ENCODE measurements around the gene PRXL2B. TPM values are rescaled to one million over a fixed set of nuclear protein-coding genes. Genes with fewer than 3 reads are reported as not detected.

Gene PRXL2B
- polyA plus RNA-seq, 1 experiment = 10.2 TPM

DNA sequence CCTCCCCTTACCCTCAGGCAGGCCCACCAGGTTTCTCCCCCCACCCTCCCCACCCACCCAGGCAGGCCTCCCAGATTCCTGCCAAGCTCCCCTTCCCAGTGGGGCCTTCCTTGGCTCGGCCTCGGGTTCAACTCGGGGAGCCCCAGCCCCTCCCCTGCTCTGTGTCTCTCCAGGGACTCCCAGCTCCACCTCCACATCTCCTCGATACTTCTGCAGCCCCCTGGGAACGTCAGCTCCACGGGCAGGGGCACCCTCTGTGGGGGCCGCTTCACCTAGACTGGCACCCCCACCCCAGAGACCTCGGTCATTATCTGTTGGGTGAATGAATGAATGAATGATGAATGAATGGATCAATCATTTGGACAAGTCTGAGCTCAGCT lies 45.5 kb downstream of the PRXL2B start:
- Histone ChIP-seq H3K27me3 (ENCODE audit: control insufficient read depth, insufficient read depth, low read length) (peaks cover 24% of the 10 kb centered on the region), H3K27ac (ENCODE audit: low read depth, low read length) (no peak overlapping the region), H3K9me3 (ENCODE audit: control insufficient read depth, insufficient read depth, low read length) (peaks cover 43% of the 10 kb centered on the region), H3K4me3 (ENCODE audit: low read depth, low read length) (no peak overlapping the region)
- ChIA-PET CTCF (no interaction called here), POLR2A (no interaction called here)
- DNase-seq (ENCODE audit: low read depth, low spot score) = no peak
- TF ChIP-seq CTCF (IDR thresholded peaks at IDR 0.05; ENCODE audit: low read depth, low read length) = no peak

DNA sequence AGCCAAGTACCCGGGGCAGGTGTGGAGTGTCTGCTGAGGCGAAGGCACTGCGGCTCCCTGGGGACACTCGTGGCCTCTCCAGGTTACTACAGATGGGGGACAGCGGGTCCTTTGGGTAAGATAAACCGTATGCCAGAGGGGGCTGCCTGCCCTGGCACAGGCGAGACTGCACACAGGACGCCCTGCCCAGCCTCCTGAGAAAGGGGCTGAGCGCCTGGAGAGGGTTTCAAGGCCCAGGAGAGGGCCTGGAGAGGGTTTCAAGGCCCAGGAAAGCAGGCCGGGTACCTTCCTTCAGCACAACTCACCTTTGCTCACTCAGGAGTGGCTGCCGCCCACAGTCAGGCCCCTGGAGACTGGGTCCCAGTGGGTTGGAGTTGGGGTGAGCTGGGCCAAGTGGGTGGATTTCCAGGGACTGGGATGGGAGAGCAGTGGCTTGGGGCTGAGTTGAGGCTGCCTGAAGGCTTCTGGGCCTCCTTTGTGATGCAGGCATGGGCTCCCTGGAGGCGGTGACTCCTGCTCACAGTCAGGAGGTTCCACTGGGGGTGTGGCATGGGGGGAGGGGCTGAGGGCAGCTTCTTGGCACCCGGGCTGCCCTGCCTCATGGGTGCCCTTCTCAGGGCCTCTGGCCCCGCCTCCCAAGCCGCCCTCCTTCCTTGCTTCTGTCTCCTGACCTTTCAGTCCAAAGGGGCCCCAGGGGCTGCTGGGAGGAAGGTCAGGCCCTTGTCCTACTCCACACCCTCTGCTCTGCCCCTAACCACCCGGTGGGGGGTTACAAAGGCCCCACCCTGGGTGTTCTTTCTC lies 46.2 kb downstream of the PRXL2B start, which contains the start of gene MMEL1:
Gene MMEL1, minus strand, starts transcription at position 456 of the 801 bp plus-strand sequence. CDS start 3,532 bp downstream, outside the sequence.
- peaks cover 47% of the 10 kb centered on the region for H3K9me3 ChIP-seq (ENCODE audit: control insufficient read depth, insufficient read depth, low read length)
- no peak for TF ChIP-seq CTCF (IDR thresholded peaks at IDR 0.05; ENCODE audit: low read depth, low read length)
- ChIA-PET CTCF (no interaction called here), POLR2A (interaction anchor here (0.5 kb wide), 1 partner anchor 54 kb away, joined by 5 read pairs; no protein-coding TSS in a partner anchor)
- H3K27ac ChIP-seq (ENCODE audit: low read depth, low read length) = no peak within 1 kb of the TSS
- DNase-seq (ENCODE audit: low read depth, low spot score) = no peak
- peaks cover 19% of the 10 kb centered on the region for H3K27me3 ChIP-seq (ENCODE audit: control insufficient read depth, insufficient read depth, low read length)
- no peak within 1 kb of the TSS for H3K4me3 ChIP-seq (ENCODE audit: low read depth, low read length)

DNA sequence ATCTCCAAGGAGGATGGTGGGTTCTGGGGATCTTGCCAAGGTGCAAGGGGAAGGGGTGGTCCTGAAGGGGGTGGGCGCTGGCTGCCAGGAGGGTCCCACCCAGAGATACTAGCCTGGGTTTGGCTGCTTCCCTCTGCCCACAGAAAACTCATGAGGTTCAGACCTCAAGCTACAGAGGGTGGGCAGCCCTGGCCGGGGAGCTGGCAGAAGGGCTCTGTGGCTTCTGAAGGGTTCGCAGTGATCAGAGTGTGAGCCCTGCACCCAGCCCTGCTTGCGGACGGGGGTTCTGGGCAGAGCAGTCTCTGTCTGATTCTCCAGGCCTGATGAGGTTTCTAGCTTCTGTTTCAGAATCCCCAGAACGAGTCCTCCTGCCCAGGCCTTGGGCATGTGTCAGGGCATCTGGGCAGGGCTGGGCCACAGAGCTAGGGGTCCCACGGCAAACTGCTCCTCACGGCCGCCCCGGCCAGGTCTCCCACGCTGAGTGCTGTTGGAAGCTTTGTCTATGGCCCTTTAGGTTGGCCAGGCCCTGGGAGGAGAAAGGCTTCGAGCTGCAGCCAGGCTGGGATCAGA lies 46.9 kb downstream of the PRXL2B start:
- no peak for DNase-seq (ENCODE audit: low read depth, low spot score)
- no peak overlapping the region for H3K27ac ChIP-seq (ENCODE audit: low read depth, low read length)
- H3K4me3 ChIP-seq (ENCODE audit: low read depth, low read length) = no peak overlapping the region
- POLR2A ChIA-PET = no interaction called here
- CTCF ChIA-PET = no interaction called here
- peaks cover 43% of the 10 kb centered on the region for H3K9me3 ChIP-seq (ENCODE audit: control insufficient read depth, insufficient read depth, low read length)
- H3K27me3 ChIP-seq (ENCODE audit: control insufficient read depth, insufficient read depth, low read length) = peaks cover 13% of the 10 kb centered on the region
- no peak for TF ChIP-seq CTCF (IDR thresholded peaks at IDR 0.05; ENCODE audit: low read depth, low read length)

- Histone ChIP-seq H3K9me3 (ENCODE audit: control insufficient read depth, insufficient read depth, low read length) (peaks cover 43% of the 10 kb centered on the region), H3K27me3 (ENCODE audit: control insufficient read depth, insufficient read depth, low read length) (peaks cover 13% of the 10 kb centered on the region), H3K4me3 (ENCODE audit: low read depth, low read length) (no peak overlapping the region), H3K27ac (ENCODE audit: low read depth, low read length) (no peak overlapping the region)
- TF ChIP-seq CTCF (IDR thresholded peaks at IDR 0.05; ENCODE audit: low read depth, low read length) = no peak
- ChIA-PET CTCF (no interaction called here), POLR2A (no interaction called here)
- no peak for DNase-seq (ENCODE audit: low read depth, low spot score)
These were observed 47.4 kb downstream of the PRXL2B start for GRCh38 chr1:2633936-2634491.

Measured in AG04450 (cell line).